ENCODE results near the gene CD1D. TPM values are rescaled to one million over a fixed set of nuclear protein-coding genes. Genes with fewer than 3 reads are reported as not detected.
"Not testable (repeated sequence)": the region's sequence is repeated elsewhere in the genome, so short reads cannot be mapped to it uniquely, and the experiment has no call there.

The CD1D gene
- total RNA-seq, 1 experiment from 2014 or later, result not detected

DNA sequence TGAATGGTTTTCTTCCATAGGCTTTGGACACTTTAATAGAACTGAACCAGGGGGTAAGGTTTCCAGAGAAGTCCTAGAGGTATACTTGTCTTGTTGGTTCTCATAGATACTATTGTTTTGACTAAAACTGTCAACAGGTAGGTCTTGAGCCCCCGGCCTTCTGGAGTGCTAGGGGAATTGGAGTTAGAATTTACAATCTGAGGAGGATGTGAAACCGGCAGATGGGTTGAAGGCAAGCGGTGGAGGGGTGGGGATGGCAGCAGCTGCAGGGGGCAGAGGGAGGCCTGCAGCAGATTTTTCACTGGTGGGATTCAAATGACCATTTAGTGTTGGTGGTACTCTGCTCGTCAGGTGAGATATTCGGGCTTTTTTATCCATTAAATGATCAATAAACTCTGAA lies 4.3 kb upstream of the CD1D start:
- POLR2A ChIA-PET, result no interaction called here
- H3K36me3 Mint-ChIP-seq (ENCODE audit: insufficient read depth, unreplicated experiment), result no peaks in the 10 kb centered on the region
- no peak for DNase-seq
- TF ChIP-seq CTCF (IDR thresholded peaks at IDR 0.05; ENCODE audit: insufficient read depth in 1 of 2, low read depth in 1 of 2, low read length in 1 of 2, severe bottlenecking in 1 of 2, unreplicated experiment in 1 of 2), result no peak
- no TSS peak for BruUV-seq (replicated peaks)
- H3K4me3 Mint-ChIP-seq (ENCODE audit: unreplicated experiment), result no peak overlapping the region
- no peak overlapping the region for H3K4me3 ChIP-seq (ENCODE audit: low read depth, low read length)
- no peaks in the 10 kb centered on the region for H3K4me1 ChIP-seq
- intact Hi-C loops (cut with micrococcal nuclease; ENCODE audit: unreplicated experiment), result no loop called here
- peaks cover 22% of the 10 kb centered on the region for H3K27me3 Mint-ChIP-seq (ENCODE audit: insufficient read depth, unreplicated experiment)
- H3K4me1 Mint-ChIP-seq (ENCODE audit: low read depth, unreplicated experiment), result no peaks in the 10 kb centered on the region
- no peaks in the 10 kb centered on the region for H3K9me3 Mint-ChIP-seq (ENCODE audit: unreplicated experiment)
- H3K27me3 ChIP-seq (replicated peaks; ENCODE audit: control insufficient read depth, insufficient read depth, low read length), result no peaks in the 10 kb centered on the region; the same call in 1 of the 2 replicates
- no peaks in the 10 kb centered on the region for H3K9me3 ChIP-seq
- CTCF ChIA-PET, result no interaction called here
- no peak overlapping the region for H3K27ac Mint-ChIP-seq (ENCODE audit: unreplicated experiment)
- H3K36me3 ChIP-seq (ENCODE audit: control insufficient read depth, insufficient read depth, low read length), result no peaks in the 10 kb centered on the region

- H3K4me3 Mint-ChIP-seq (ENCODE audit: unreplicated experiment); CTCF ChIA-PET: not testable (repeated sequence)
Measured at GRCh38 chr1:158176849-158177699, 3.6 kb upstream of the CD1D start.

DNA sequence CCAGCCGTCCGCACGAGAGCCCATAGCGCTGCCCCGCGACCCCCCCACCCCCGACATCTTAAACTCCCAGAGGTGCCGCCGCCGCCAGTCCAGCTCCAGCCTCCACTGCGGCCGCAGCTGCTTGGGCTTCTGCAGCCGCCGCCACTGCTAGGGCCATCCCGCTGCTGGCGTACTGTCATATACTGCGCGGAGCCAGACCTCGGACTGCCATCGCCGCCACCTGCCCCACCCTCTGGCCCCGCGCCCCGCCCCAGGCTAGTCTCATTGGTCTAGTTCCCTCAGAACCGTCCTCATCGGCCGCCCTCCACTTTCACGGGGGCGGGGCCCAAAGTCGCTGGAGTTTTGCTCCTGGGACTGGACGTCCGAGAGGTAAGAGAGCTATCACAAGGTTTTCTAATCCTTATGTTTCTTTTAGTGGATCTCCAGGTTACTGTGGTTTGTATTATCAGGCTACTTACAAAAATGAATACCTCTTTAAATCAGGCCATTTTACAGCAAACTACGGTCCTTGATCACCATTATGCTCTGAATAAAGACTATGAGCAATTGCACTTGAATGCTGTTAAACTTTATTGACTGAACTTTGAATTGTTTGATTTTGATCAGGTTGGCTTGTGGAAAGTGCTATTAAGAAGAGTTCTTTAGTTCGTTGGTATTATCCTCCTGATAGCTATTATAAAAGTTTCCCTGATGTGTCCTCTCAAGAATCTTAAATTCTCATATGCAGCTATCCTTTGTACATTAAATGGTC lies 2.8 kb upstream of the CD1D start:
- no peak for TF ChIP-seq CTCF (IDR thresholded peaks at IDR 0.05; ENCODE audit: insufficient read depth in 1 of 2, low read depth in 1 of 2, low read length in 1 of 2, severe bottlenecking in 1 of 2, unreplicated experiment in 1 of 2)
- Histone ChIP-seq H3K4me3 (ENCODE audit: low read depth, low read length) (no peak overlapping the region), H3K36me3 (ENCODE audit: control insufficient read depth, insufficient read depth, low read length) (no peaks in the 10 kb centered on the region), H3K9me3 (no peaks in the 10 kb centered on the region), H3K4me1 (no peaks in the 10 kb centered on the region), H3K27me3 (replicated peaks; ENCODE audit: control insufficient read depth, insufficient read depth, low read length) (no peaks in the 10 kb centered on the region)
- no peaks in the 10 kb centered on the region for H3K9me3 Mint-ChIP-seq (ENCODE audit: unreplicated experiment)
- H3K36me3 Mint-ChIP-seq (ENCODE audit: insufficient read depth, unreplicated experiment), result no peaks in the 10 kb centered on the region
- H3K4me3 Mint-ChIP-seq (ENCODE audit: unreplicated experiment), result no peak overlapping the region
- intact Hi-C loops (cut with micrococcal nuclease; ENCODE audit: unreplicated experiment), result no loop called here
- no peak for DNase-seq
- H3K27me3 Mint-ChIP-seq (ENCODE audit: insufficient read depth, unreplicated experiment), result peaks cover 22% of the 10 kb centered on the region
- H3K4me1 Mint-ChIP-seq (ENCODE audit: low read depth, unreplicated experiment), result no peaks in the 10 kb centered on the region
- BruUV-seq (replicated peaks), result no TSS peak
- CTCF ChIA-PET, result no interaction called here
- POLR2A ChIA-PET, result no interaction called here
- H3K27ac Mint-ChIP-seq (ENCODE audit: unreplicated experiment), result no peak overlapping the region

More at GRCh38 chr1:158176849-158177699, 3.6 kb upstream of the CD1D start:
- H3K36me3 Mint-ChIP-seq (ENCODE audit: insufficient read depth, unreplicated experiment); H3K4me1 ChIP-seq; BruUV-seq (replicated peaks); H3K9me3 ChIP-seq; H3K27ac Mint-ChIP-seq (ENCODE audit: unreplicated experiment); H3K27me3 ChIP-seq (replicated peaks; ENCODE audit: control insufficient read depth, insufficient read depth, low read length); H3K4me3 ChIP-seq (ENCODE audit: low read depth, low read length); POLR2A ChIA-PET; H3K9me3 Mint-ChIP-seq (ENCODE audit: unreplicated experiment); H3K36me3 ChIP-seq (ENCODE audit: control insufficient read depth, insufficient read depth, low read length); H3K4me1 Mint-ChIP-seq (ENCODE audit: low read depth, unreplicated experiment); DNase-seq; intact Hi-C loops (cut with micrococcal nuclease; ENCODE audit: unreplicated experiment): not testable (repeated sequence)
- H3K27me3 Mint-ChIP-seq (ENCODE audit: insufficient read depth, unreplicated experiment), result peaks cover 22% of the 10 kb centered on the region

Measured in Caco-2 (cell line).